WERI-Rb-1 (cell line): ENCODE results near the gene WDR77.

Source experiments
- DNase-seq: peaks from one replicate; pipeline ENCODE4 v3.0.0-alpha.2; 2020
- H3K27ac ChIP-seq: fragments of 250-450 bp; sonication (Bioruptor Pico); 2 replicates; pipeline ENCODE4 v1.5.1; 2020; ENCODE audit warnings: mild to moderate bottlenecking, moderate library complexity
- H3K27me3 ChIP-seq: fragments of 250-450 bp; sonication (Bioruptor Pico); 2 replicates; pipeline ENCODE4 v1.5.1; 2021; ENCODE audit warnings: mild to moderate bottlenecking, low read depth, moderate library complexity; ENCODE audit not compliant: insufficient read depth, severe bottlenecking
- H3K36me3 ChIP-seq: fragments of 250-450 bp; sonication (Bioruptor Pico); 2 replicates; pipeline ENCODE4 v1.5.1; 2020; ENCODE audit warnings: mild to moderate bottlenecking, moderate library complexity
- H3K4me3 ChIP-seq: 2 replicates; pipeline ENCODE4 v1.5.1; 2011; ENCODE audit warnings: low read depth, mild to moderate bottlenecking, control low read depth, low read length
- H3K9me3 ChIP-seq: fragments of 250-450 bp; sonication (Bioruptor Pico); 2 replicates; pipeline ENCODE4 v1.5.1; 2021; ENCODE audit warnings: mild to moderate bottlenecking, moderate library complexity; ENCODE audit not compliant: severe bottlenecking
- TF ChIP-seq, protein P1 (sequence below): IDR thresholded peaks from 2 replicates; pipeline ENCODE4 v1.5.1; 2011; ENCODE audit warnings: low read depth, mild to moderate bottlenecking, control low read depth, inconsistent platforms, low read length

Gene WDR77

DNA sequence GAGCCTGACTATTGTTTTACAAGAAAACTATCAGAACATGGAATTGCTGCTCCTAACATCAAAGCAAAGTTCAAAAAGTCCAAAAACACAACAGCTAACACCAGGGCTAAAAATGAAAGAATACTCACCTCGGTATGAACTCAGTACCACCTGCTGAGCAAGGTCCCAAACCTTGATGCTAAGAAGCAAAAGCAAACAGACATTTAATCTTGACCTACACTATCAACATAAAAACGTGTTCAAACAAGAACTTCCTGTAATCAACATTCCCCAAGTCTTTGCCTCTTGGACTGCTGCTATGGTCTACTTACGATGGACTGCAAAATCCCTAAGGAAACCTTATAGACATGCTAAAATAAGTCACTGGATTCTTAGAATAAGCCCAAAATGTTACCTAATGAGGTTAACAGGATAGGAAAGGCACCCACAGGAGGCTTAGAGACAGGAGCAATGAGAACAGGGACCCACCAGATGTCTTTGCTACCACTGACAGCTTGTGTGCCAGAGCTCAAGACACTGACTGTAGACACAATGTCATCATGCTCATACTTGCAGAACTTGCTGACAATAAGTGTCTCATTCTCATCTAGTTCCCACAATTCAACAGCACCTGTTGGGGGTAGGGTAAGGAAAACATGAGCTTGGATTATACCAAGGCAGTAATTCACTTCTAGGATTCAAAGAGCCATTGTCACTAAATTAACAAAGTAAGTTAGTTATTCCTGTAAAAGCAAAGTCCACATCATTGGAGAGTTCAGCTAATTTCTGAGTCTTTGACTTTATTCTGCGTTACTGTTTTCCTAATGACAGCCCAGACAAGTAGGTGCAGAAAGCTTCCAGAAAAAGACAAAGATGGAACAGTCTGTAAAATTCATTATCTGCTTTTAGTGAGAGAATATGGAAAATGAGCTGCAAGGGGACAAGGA lies 1.8 kb downstream of the WDR77 start:
- no peaks in the 10 kb centered on the region for H3K9me3 ChIP-seq
- H3K27me3 ChIP-seq: no peaks in the 10 kb centered on the region
- H3K4me3 ChIP-seq: no peak overlapping the region
- H3K27ac ChIP-seq: no peak overlapping the region
- peaks cover 37% of the 10 kb centered on the region for H3K36me3 ChIP-seq
- TF ChIP-seq, protein P1, sequence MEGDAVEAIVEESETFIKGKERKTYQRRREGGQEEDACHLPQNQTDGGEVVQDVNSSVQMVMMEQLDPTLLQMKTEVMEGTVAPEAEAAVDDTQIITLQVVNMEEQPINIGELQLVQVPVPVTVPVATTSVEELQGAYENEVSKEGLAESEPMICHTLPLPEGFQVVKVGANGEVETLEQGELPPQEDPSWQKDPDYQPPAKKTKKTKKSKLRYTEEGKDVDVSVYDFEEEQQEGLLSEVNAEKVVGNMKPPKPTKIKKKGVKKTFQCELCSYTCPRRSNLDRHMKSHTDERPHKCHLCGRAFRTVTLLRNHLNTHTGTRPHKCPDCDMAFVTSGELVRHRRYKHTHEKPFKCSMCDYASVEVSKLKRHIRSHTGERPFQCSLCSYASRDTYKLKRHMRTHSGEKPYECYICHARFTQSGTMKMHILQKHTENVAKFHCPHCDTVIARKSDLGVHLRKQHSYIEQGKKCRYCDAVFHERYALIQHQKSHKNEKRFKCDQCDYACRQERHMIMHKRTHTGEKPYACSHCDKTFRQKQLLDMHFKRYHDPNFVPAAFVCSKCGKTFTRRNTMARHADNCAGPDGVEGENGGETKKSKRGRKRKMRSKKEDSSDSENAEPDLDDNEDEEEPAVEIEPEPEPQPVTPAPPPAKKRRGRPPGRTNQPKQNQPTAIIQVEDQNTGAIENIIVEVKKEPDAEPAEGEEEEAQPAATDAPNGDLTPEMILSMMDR: no peak
- DNase-seq: no peak

GRCh38 chr1:111446546-111446945 lies 2.5 kb downstream of the WDR77 start:
- Histone ChIP-seq H3K4me3 (no peak overlapping the region), H3K27ac (no peak overlapping the region), H3K9me3 (no peaks in the 10 kb centered on the region), H3K36me3 (peaks cover 44% of the 10 kb centered on the region), H3K27me3 (no peaks in the 10 kb centered on the region)
- TF ChIP-seq, protein P1: no peak
- no peak for DNase-seq

- TF ChIP-seq, protein P1: no peak
- no peaks in the 10 kb centered on the region for H3K27me3 ChIP-seq
- H3K36me3 ChIP-seq: peaks cover 56% of the 10 kb centered on the region
- H3K9me3 ChIP-seq: no peaks in the 10 kb centered on the region
- H3K4me3 ChIP-seq: no peak overlapping the region
- no peak overlapping the region for H3K27ac ChIP-seq
- no peak for DNase-seq
Observed at GRCh38 chr1:111444031-111444430, 5.0 kb downstream of the WDR77 start.

DNA sequence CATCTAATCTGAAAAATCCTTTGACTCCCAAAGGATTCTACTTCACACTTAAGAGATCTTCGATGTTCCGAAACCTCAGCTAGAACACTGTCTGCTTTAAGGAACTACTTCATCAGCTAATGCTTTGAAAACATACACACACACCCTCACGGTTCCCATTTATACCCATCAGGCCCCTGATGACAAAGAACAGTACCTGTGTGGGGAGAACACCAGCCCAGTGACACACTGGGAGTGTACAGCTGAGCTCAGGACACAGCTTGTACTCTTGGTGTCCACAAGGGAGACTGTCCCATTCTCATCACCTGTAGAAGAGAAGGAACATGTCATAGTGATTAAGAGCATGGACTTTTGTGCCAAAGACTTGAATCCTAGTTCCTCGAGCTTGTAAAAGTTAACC lies 6.6 kb downstream of the WDR77 start:
- Histone ChIP-seq H3K27ac (no peak overlapping the region), H3K9me3 (no peaks in the 10 kb centered on the region), H3K4me3 (no peak overlapping the region), H3K36me3 (peaks cover 68% of the 10 kb centered on the region), H3K27me3 (no peaks in the 10 kb centered on the region)
- DNase-seq: no peak
- TF ChIP-seq, protein P1: no peak

DNA sequence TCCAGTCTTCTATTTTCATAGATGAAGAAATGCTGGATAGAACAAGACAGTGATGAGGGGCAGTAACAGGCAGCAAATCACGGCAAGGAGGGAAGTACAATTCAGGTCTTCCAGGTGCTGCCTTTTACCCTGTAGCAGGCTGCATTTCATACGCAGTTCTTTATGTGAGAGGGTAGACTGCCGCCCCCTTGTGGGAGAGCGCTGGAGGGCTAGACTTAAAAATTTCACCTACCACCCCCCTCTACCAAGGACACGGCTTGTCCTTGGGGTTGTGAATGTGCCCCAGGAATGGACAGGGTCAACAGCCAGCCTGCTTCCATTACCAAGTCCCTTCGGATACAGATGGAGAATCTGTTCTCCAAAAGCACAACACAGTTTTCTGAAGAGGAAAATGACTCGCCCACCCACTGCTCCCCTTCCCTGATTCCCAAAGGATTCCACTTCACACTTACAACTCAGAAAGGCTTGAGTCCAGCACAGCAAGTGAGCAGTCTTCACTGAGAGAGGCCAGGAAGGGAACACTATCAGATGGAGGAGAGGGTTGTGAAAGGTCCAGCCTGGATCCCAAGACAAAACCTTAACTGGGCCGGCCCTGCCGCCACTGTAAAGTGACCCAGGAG lies 7.4 kb downstream of the WDR77 start:
- Histone ChIP-seq H3K36me3 (peaks cover 63% of the 10 kb centered on the region), H3K9me3 (no peaks in the 10 kb centered on the region), H3K4me3 (no peak overlapping the region), H3K27ac (no peak overlapping the region), H3K27me3 (no peaks in the 10 kb centered on the region)
- TF ChIP-seq, protein P1: peak; percentile 70
- peak; percentile 55 for DNase-seq
